H1 (cell line): ENCODE data around the gene PDXDC1. TPM values are rescaled to one million over a fixed set of nuclear protein-coding genes. Genes with fewer than 3 reads are reported as not detected.

Source experiments
- CTCF ChIA-PET: fragments of 300-600 bp; sonication (Branson Sonifier 250); formaldehyde crosslinking; loops from one replicate; lab custom pipeline; 2021; ENCODE audit not compliant: partially characterized antibody; lab: Charles Lee
- POLR2A ChIA-PET: fragments of 300-600 bp; sonication (Branson Sonifier 250); formaldehyde crosslinking; loops from one replicate; lab custom pipeline; 2021; ENCODE audit warnings: inconsistent platforms; ENCODE audit not compliant: partially characterized antibody; lab: Charles Lee
- DNase-seq, 2 experiments: peaks; one replicate each; pipeline versions ENCODE4 v3.0.0 to v3.0.0-alpha.2; 2010 to 2022; ENCODE audit warnings: low spot score in 2 of 2, low read depth in 1 of 2, mixed read lengths in 1 of 2
- FAIRE-seq: peaks from 2 replicates; lab custom pipeline; 2011; peaks lifted over from hg19 to GRCh38; lab: Jason Lieb, UNC
- H2AFZ ChIP-seq: 2 replicates; pipeline ENCODE4 v1.8.1; 2012; ENCODE audit warnings: low read length, inconsistent platforms
- H2AK5ac ChIP-seq: 2 replicates; pipeline ENCODE4 v1.6.1; 2013; ENCODE audit warnings: low read depth, low read length
- H2BK120ac ChIP-seq: replicated peaks from 2 replicates; pipeline ENCODE3; 2013; ENCODE audit warnings: low read depth, low read length, inconsistent platforms
- H2BK12ac ChIP-seq: 2 replicates; pipeline ENCODE4 v1.6.1; 2013; ENCODE audit warnings: low read depth, low read length
- H2BK15ac ChIP-seq: 2 replicates; pipeline ENCODE4 v1.6.1; 2013; ENCODE audit warnings: low read length
- H2BK20ac ChIP-seq: 2 replicates; pipeline ENCODE4 v1.6.1; 2013; ENCODE audit warnings: low read length
- H2BK5ac ChIP-seq: 2 replicates; pipeline ENCODE4 v1.6.1; 2013; ENCODE audit warnings: low read depth, low read length
- H3K14ac ChIP-seq: 2 replicates; pipeline ENCODE4 v1.6.1; 2013; ENCODE audit warnings: inconsistent platforms; ENCODE audit not compliant: insufficient read length
- H3K18ac ChIP-seq: 2 replicates; pipeline ENCODE4 v1.6.1; 2013; ENCODE audit warnings: low read length; ENCODE audit errors: extremely low read depth
- H3K23ac ChIP-seq: 2 replicates; pipeline ENCODE4 v1.6.1; 2013; ENCODE audit warnings: inconsistent platforms; ENCODE audit not compliant: insufficient read length
- H3K23me2 ChIP-seq: 2 replicates; pipeline ENCODE4 v1.6.1; 2013; ENCODE audit warnings: low read depth, low read length
- H3K27ac ChIP-seq: 2 replicates; pipeline ENCODE4 v1.6.1; 2011; ENCODE audit warnings: low read depth, low read length, inconsistent platforms
- H3K27me3 ChIP-seq, 4 experiments: replicated peaks in 1 of 4; 1 replicate in 1 of 4; 2 replicates in 3 of 4; pipeline versions ENCODE4 v1.6.1 to v1.8.1; 2011 to 2013; ENCODE audit warnings: low read length in 3 of 4, mild to moderate bottlenecking in 3 of 4, inconsistent platforms in 2 of 4, mixed read lengths in 2 of 4, moderate library complexity in 1 of 4; ENCODE audit not compliant: control insufficient read depth in 3 of 4, insufficient read depth in 3 of 4; ENCODE audit errors: extremely low read depth in 1 of 4
- H3K36me3 ChIP-seq, 4 experiments: 2 replicates each; pipeline versions ENCODE4 v1.6.1 to v1.8.1; 2011 to 2013; ENCODE audit warnings: mild to moderate bottlenecking in 4 of 4, low read length in 3 of 4, moderate library complexity in 2 of 4, control low read depth in 1 of 4, inconsistent platforms in 1 of 4; ENCODE audit not compliant: insufficient read depth in 4 of 4, control insufficient read depth in 2 of 4
- H3K4ac ChIP-seq: replicated peaks from 2 replicates; pipeline ENCODE3; 2013; ENCODE audit warnings: low read length, low read depth, mixed read lengths, inconsistent platforms; ENCODE audit not compliant: insufficient read length
- H3K4me1 ChIP-seq, 4 experiments: replicated peaks in 1 of 4; 1 replicate in 1 of 4; 2 replicates in 3 of 4; pipeline versions ENCODE4 v1.6.1 to v1.8.1; 2011 to 2013; ENCODE audit warnings: low read length in 3 of 4, inconsistent platforms in 2 of 4, mixed read lengths in 1 of 4; ENCODE audit not compliant: insufficient read depth in 4 of 4, control insufficient read depth in 3 of 4
- H3K4me2 ChIP-seq, 2 experiments: 2 replicates each; pipeline versions ENCODE4 v1.6.1 to v1.8.1; 2011 to 2013; ENCODE audit warnings: low read depth in 2 of 2, low read length in 2 of 2, control low read depth in 1 of 2, inconsistent platforms in 1 of 2, mild to moderate bottlenecking in 1 of 2; ENCODE audit not compliant: insufficient read depth in 1 of 2
- H3K4me3 ChIP-seq, 4 experiments: fragments of 200-600, 300-600 bp in 1 of 4; sonication (generic), shearing (Covaris generic), sonication (Bioruptor Twin) in 1 of 4; 2 replicates each; pipeline versions ENCODE4 v1.5.1 to v1.8.1; 2011 to 2016; ENCODE audit warnings: low read length in 4 of 4, low read depth in 3 of 4, control low read depth in 2 of 4, inconsistent platforms in 2 of 4, mild to moderate bottlenecking in 2 of 4, mixed read lengths in 1 of 4, moderate library complexity in 1 of 4; ENCODE audit not compliant: insufficient read depth in 2 of 4; ENCODE audit errors: extremely low read depth in 1 of 4
- H3K56ac ChIP-seq: replicated peaks from 2 replicates; pipeline ENCODE3; 2013; ENCODE audit warnings: low read depth, mild to moderate bottlenecking, mixed read lengths, low read length, inconsistent platforms; ENCODE audit not compliant: insufficient read length
- H3K79me1 ChIP-seq: 2 replicates; pipeline ENCODE4 v1.6.1; 2013; ENCODE audit warnings: low read depth, low read length, control low read depth
- H3K79me2 ChIP-seq, 2 experiments: 2 replicates each; pipeline versions ENCODE4 v1.6.1 to v1.8.1; 2012 to 2013; ENCODE audit warnings: low read length in 2 of 2, mild to moderate bottlenecking in 2 of 2, inconsistent platforms in 1 of 2; ENCODE audit not compliant: insufficient read depth in 2 of 2, control insufficient read depth in 1 of 2
- H3K9ac ChIP-seq, 4 experiments: replicated peaks in 1 of 4; 1 replicate in 1 of 4; 2 replicates in 3 of 4; pipeline versions ENCODE4 v1.6.1 to v1.8.1; 2011 to 2013; ENCODE audit warnings: low read depth in 3 of 4, low read length in 3 of 4, control low read depth in 2 of 4, mild to moderate bottlenecking in 2 of 4, moderate library complexity in 2 of 4, inconsistent platforms in 1 of 4; ENCODE audit errors: extremely low read depth in 1 of 4
- H3K9me3 ChIP-seq, 2 experiments: 2 replicates each; pipeline versions ENCODE4 v1.6.1 to v1.8.1; 2012 to 2013; ENCODE audit warnings: mild to moderate bottlenecking in 2 of 2, moderate library complexity in 2 of 2, control low read depth in 1 of 2, inconsistent platforms in 1 of 2, low read depth in 1 of 2, low read length in 1 of 2, mixed read lengths in 1 of 2; ENCODE audit not compliant: insufficient read depth in 2 of 2
- H4K20me1 ChIP-seq, 2 experiments: replicated peaks in 1 of 2; 2 replicates each; pipeline versions ENCODE3 to v1.8.1; 2011 to 2013; ENCODE audit warnings: inconsistent platforms in 2 of 2, low read length in 2 of 2, mild to moderate bottlenecking in 1 of 2; ENCODE audit not compliant: insufficient read depth in 2 of 2, control insufficient read depth in 1 of 2
- H4K5ac ChIP-seq: 2 replicates; pipeline ENCODE4 v1.6.1; 2013; ENCODE audit warnings: low read length, low read depth, mixed read lengths, inconsistent platforms; ENCODE audit not compliant: insufficient read length
- H4K8ac ChIP-seq: 2 replicates; pipeline ENCODE4 v1.8.0; 2013; ENCODE audit warnings: mild to moderate bottlenecking, moderate library complexity, low read length, inconsistent platforms; ENCODE audit not compliant: insufficient read depth; ENCODE audit errors: extremely low read depth
- H4K91ac ChIP-seq: replicated peaks from 2 replicates; pipeline ENCODE3; 2013; ENCODE audit warnings: low read length, mixed read lengths, inconsistent platforms; ENCODE audit not compliant: insufficient read length
- CBX5 ChIP-seq: fragments of 300-800, 300-1000 bp; sonication (generic); IDR thresholded peaks from 2 replicates; pipeline ENCODE4 v1.7.1; 2016; ENCODE audit warnings: antibody characterized with exemption, low read length, low read depth
- E2F6 ChIP-seq: IDR thresholded peaks from 2 replicates; pipeline ENCODE4 v1.6.1; 2012; ENCODE audit warnings: inconsistent platforms
- EP300 ChIP-seq, 2 experiments: IDR thresholded peaks; 1 replicate in 1 of 2; 2 replicates in 1 of 2; pipeline ENCODE4 v1.6.1; 2011 to 2012; ENCODE audit warnings: low read depth in 2 of 2, low read length in 2 of 2, mild to moderate bottlenecking in 2 of 2, borderline replicate concordance in 1 of 2, inconsistent platforms in 1 of 2, moderate library complexity in 1 of 2
- EZH2 ChIP-seq: fragments of 200-600 bp; sonication (generic); IDR thresholded peaks from 2 replicates; pipeline ENCODE4 v1.7.1; 2012; ENCODE audit warnings: low read depth, mild to moderate bottlenecking, moderate library complexity, low read length, inconsistent platforms; ENCODE audit not compliant: severe bottlenecking
- FOSL1 ChIP-seq: IDR thresholded peaks from 2 replicates; pipeline ENCODE4 v1.6.1; 2011; ENCODE audit warnings: mild to moderate bottlenecking, low read depth, low read length, moderate library complexity; ENCODE audit not compliant: insufficient read depth
- MAX ChIP-seq: IDR thresholded peaks from 2 replicates; pipeline ENCODE4 v1.6.1; 2012; ENCODE audit warnings: inconsistent platforms
- NANOG ChIP-seq: IDR thresholded peaks from 2 replicates; pipeline ENCODE4 v1.6.1; 2011; ENCODE audit warnings: low read length, low read depth, mild to moderate bottlenecking, inconsistent platforms; ENCODE audit not compliant: insufficient read depth, poor library complexity, severe bottlenecking
- NRF1 ChIP-seq: IDR thresholded peaks from 2 replicates; pipeline ENCODE4 v1.6.1; 2011; ENCODE audit warnings: mild to moderate bottlenecking, low read depth, low read length, improper control_type of control experiment
- SIX5 ChIP-seq: IDR thresholded peaks from 2 replicates; pipeline ENCODE4 v1.6.1; 2011; ENCODE audit warnings: mild to moderate bottlenecking, low read depth, low read length
- TCF12 ChIP-seq: IDR thresholded peaks from 2 replicates; pipeline ENCODE4 v1.6.1; 2011; ENCODE audit warnings: low read depth, mild to moderate bottlenecking, low read length
- YY1 ChIP-seq: IDR thresholded peaks from 2 replicates; pipeline ENCODE4 v1.6.1; 2011; ENCODE audit warnings: low read depth, mild to moderate bottlenecking, low read length
- WGBS, 2 experiments: shearing (Covaris generic) in 1 of 2; methylation state at CpG; one replicate each; pipeline versions ENCODE4 v1.1.6 to v1.1.7; 2013 to 2015; ENCODE audit warnings: low lambda C conversion rate in 2 of 2, mixed read lengths in 2 of 2, inconsistent platforms in 1 of 2, low coverage in 1 of 2, missing lambda C conversion rate in 1 of 2; ENCODE audit not compliant: insufficient replicate concordance in 2 of 2, insufficient coverage in 1 of 2, insufficient read length in 1 of 2; ENCODE audit errors: extremely low coverage in 1 of 2, missing lambda C conversion rate in 1 of 2; 5-methylcytosine and 5-hydroxymethylcytosine counted together
- polyA plus RNA-seq, 7 experiments: library from polyadenylated mRNA; depleted of rRNA in 3 of 7; stranded (reverse) in 5 of 7; unstranded in 2 of 7; fragments of >200 nt in 5 of 7; fragments of 200-250 nt in 2 of 7; gene quantifications; 1 replicate in 5 of 7; 2 replicates in 1 of 7; 4 replicates in 1 of 7; pipeline versions ENCODE4 v1.2.1 to v1.2.3, GENCODE V29; 2011 to 2013; ENCODE audit warnings: missing spikeins in 2 of 7, mixed read lengths in 2 of 7
- total RNA-seq: library from RNA; stranded (reverse); fragmentation: NEBNext Ultra II Directional; extraction: Animal tissue kit (Norgen Biotek cat#: 25700); gene quantifications from 2 replicates; pipeline ENCODE4 v1.2.1, GENCODE V29; 2021

PDXDC1 gene
- total and polyA plus RNA-seq, 2 of the 8 experiments (the other 6 are each of a cell fraction or from before 2014, with no cell fraction given) = 56.6 to 118 TPM

GRCh38 chr16:15054357-15055140, 79.7 kb downstream of the PDXDC1 start:
- POLR2A ChIA-PET = interaction anchor here (1.2 kb wide), 1 partner anchor 14 kb away, joined by 3 read pairs; no protein-coding TSS in a partner anchor
- Histone ChIP-seq H4K5ac (no peak overlapping the region), H3K56ac (no peak overlapping the region), H3K27ac (no peak overlapping the region), H3K4me1 (peaks cover 0 to 2% (median 0%) of the 10 kb centered on the region in 4 experiments; a peak in 2 of 7 replicates), H3K79me1 (0 out of 2 replicates have a peak, but pooled peaks cover 7% of the 10 kb centered on the region), H3K27me3 (no peaks in the 10 kb centered on the region; a peak in 1 of 7 replicates), H2BK15ac (no peak overlapping the region), H3K36me3 (peaks cover 0 to 10% (median 5%) of the 10 kb centered on the region in 4 experiments), H3K9ac (no peak overlapping the region), H3K79me2 (peaks cover 0 to 22% of the 10 kb centered on the region in 2 experiments; a peak in 3 of 4 replicates), H4K8ac (no peak overlapping the region), H3K23ac (no peak overlapping the region), H2AK5ac (no peak overlapping the region), H2BK12ac (no peak overlapping the region), H3K4me2 (peak overlapping the region; percentile 66 to 78), H3K9me3 (no peaks in the 10 kb centered on the region), H3K23me2 (no peaks in the 10 kb centered on the region; the same call in 1 of the 2 replicates), H3K4me3 (peak overlapping the region; percentile 63 to 94 (median 83)), H2BK120ac (no peak overlapping the region), H2BK20ac (no peak overlapping the region), H4K20me1 (peaks cover 0 to 5% of the 10 kb centered on the region in 2 experiments), H3K18ac (no peak overlapping the region), H2AFZ (no peak overlapping the region), H4K91ac (no peak overlapping the region), H3K14ac (no peak overlapping the region), H2BK5ac (no peak overlapping the region), H3K4ac (no peak overlapping the region)
- CTCF ChIA-PET = no interaction called here
- WGBS, 2 experiments = 91% methylated on average over 19 of the region's 19 CpGs; no CpG with 5 or more reads in 1 of the 2 experiments
- no peak for DNase-seq
- no peak for FAIRE-seq
- TF ChIP-seq NANOG = no peak
- no peak for TF ChIP-seq MAX
- TF ChIP-seq TCF12 = no peak
- TF ChIP-seq E2F6 = no peak
- TF ChIP-seq EZH2 = no peak
- no peak for TF ChIP-seq EP300 (IDR thresholded peaks at IDR 0.05; ENCODE audit: borderline replicate concordance in 1 of 2, low read depth in 2 of 2, low read length in 2 of 2)
- TF ChIP-seq CBX5 = no peak
- no peak for TF ChIP-seq FOSL1
- TF ChIP-seq SIX5 = no peak
- TF ChIP-seq YY1 = no peak
- no peak for TF ChIP-seq NRF1
